Measurements from ENCODE around the gene HDAC8. TPM values are rescaled to one million over a fixed set of nuclear protein-coding genes. Genes with fewer than 3 reads are reported as not detected.

HDAC8 gene
- total RNA-seq, 4 donors from 2014 or later, result 16.3 to 27.0 (median 20.2) TPM

GRCh38 chrX:72487661-72488060 lies 85.0 kb downstream of the HDAC8 start:
- Histone ChIP-seq H3K9me3 (no peaks in the 10 kb centered on the region), H3K4me3 (no peak overlapping the region), H3K36me3 (no peaks in the 10 kb centered on the region), H3K27me3 (no peaks in the 10 kb centered on the region), H3K27ac (no peak overlapping the region), H3K4me1 (no peaks in the 10 kb centered on the region)
- TF ChIP-seq POLR2AphosphoS5 (IDR thresholded peaks at IDR 0.05), result no peak
- no peak for TF ChIP-seq POLR2A (IDR thresholded peaks at IDR 0.05)
- TF ChIP-seq, protein P1, sequence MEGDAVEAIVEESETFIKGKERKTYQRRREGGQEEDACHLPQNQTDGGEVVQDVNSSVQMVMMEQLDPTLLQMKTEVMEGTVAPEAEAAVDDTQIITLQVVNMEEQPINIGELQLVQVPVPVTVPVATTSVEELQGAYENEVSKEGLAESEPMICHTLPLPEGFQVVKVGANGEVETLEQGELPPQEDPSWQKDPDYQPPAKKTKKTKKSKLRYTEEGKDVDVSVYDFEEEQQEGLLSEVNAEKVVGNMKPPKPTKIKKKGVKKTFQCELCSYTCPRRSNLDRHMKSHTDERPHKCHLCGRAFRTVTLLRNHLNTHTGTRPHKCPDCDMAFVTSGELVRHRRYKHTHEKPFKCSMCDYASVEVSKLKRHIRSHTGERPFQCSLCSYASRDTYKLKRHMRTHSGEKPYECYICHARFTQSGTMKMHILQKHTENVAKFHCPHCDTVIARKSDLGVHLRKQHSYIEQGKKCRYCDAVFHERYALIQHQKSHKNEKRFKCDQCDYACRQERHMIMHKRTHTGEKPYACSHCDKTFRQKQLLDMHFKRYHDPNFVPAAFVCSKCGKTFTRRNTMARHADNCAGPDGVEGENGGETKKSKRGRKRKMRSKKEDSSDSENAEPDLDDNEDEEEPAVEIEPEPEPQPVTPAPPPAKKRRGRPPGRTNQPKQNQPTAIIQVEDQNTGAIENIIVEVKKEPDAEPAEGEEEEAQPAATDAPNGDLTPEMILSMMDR (IDR thresholded peaks at IDR 0.05), result no peak
- no peak for TF ChIP-seq EP300 (IDR thresholded peaks at IDR 0.05)
- WGBS, result 67% methylated on average over 1 of the region's 1 CpG
- DNase-seq (ENCODE audit: low spot score in 2 of 2), result no peak

DNA sequence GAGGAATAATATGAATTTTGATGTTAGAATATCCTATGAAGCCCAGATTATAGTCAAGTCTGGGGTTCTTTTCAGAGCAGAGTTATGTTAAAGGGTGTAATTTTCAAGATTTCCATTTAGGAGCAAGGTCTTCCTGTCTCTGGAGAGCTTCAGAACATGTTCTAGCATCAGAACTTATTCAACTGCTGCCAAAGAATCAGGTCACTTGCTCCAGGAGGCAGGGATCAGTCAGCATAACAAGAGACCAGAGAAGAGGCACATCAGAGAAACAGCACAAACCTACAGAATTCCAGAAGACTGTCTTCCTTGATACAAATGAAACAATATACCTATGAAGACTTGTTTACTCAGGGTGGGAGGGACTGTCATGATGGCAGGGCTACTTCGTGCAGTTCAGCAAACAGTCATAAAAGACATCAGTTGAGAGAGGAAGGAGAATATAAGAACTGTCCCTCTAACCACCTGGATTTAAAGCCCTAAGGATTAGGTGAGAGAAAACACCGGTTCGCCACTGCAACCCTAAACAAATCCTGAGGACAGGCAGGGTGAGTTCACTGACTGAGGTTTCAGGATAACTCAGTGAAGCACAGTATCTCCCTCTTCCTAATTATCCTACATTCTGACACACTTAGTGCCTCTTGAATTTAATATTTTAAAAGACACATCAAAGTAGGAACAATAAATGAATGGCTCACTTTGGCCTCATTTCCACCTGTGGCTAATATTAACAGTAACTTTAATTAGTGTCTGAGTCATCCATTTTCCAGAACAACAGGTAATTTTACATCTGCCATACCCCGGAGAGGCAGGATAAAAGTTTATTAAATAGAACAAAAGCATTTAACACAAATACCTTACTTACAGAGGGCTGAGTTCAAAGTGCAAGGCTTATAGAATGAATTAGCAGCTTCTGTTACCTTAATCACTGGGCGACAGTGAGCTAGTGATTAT lies 93.0 kb downstream of the HDAC8 start:
- 74% methylated on average over 5 of the region's 5 CpGs for WGBS
- no peak for DNase-seq (ENCODE audit: low spot score in 2 of 2)
- no peak overlapping the region for H3K4me3 ChIP-seq
- H3K27ac ChIP-seq, result no peak overlapping the region
- H3K9me3 ChIP-seq, result no peaks in the 10 kb centered on the region
- no peaks in the 10 kb centered on the region for H3K27me3 ChIP-seq
- no peak for TF ChIP-seq POLR2AphosphoS5 (IDR thresholded peaks at IDR 0.05)
- no peak for TF ChIP-seq EP300 (IDR thresholded peaks at IDR 0.05)
- H3K36me3 ChIP-seq, result no peaks in the 10 kb centered on the region
- no peaks in the 10 kb centered on the region for H3K4me1 ChIP-seq

- no peak overlapping the region for H3K4me3 ChIP-seq
- H3K4me1 ChIP-seq, result no peaks in the 10 kb centered on the region
- TF ChIP-seq POLR2AphosphoS5 (IDR thresholded peaks at IDR 0.05) (no peak), POLR2A (IDR thresholded peaks at IDR 0.05) (no peak), EP300 (IDR thresholded peaks at IDR 0.05) (no peak)
- TF ChIP-seq, protein P1 (IDR thresholded peaks at IDR 0.05), result no peak
- no peak for DNase-seq (ENCODE audit: low spot score in 2 of 2)
- no peaks in the 10 kb centered on the region for H3K27me3 ChIP-seq
- 85% methylated on average over 9 of the region's 9 CpGs for WGBS
- H3K36me3 ChIP-seq, result no peaks in the 10 kb centered on the region
- H3K27ac ChIP-seq, result no peak overlapping the region
- no peaks in the 10 kb centered on the region for H3K9me3 ChIP-seq
These were observed 93.8 kb downstream of the HDAC8 start for GRCh38 chrX:72478853-72479252.

DNA sequence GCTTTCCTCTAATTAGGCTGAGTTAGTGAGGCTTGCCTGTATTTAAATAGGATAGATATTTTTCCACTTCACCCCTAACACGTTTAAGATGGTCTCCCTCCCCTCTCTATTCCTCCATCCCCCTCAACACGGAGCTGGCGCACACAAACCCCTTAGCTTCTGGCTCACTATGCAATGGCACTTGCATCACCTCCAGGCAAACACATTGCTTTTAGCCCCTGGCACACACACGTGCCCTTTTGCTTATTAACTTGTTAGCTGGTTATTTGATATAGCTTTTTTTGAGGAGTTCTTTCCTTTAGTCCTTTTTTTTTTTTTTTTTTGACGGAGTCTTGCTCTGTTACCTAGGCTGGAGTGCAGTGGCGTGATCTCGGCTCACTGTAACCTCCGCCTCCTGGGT lies 94.3 kb downstream of the HDAC8 start:
- no peaks in the 10 kb centered on the region for H3K36me3 ChIP-seq
- no peaks in the 10 kb centered on the region for H3K9me3 ChIP-seq
- no peak overlapping the region for H3K27ac ChIP-seq
- H3K4me1 ChIP-seq, result no peaks in the 10 kb centered on the region
- H3K4me3 ChIP-seq, result no peak overlapping the region
- H3K27me3 ChIP-seq, result no peaks in the 10 kb centered on the region
- TF ChIP-seq POLR2A (IDR thresholded peaks at IDR 0.05) (no peak), EP300 (IDR thresholded peaks at IDR 0.05) (no peak), POLR2AphosphoS5 (IDR thresholded peaks at IDR 0.05) (no peak)
- TF ChIP-seq, protein P1 (IDR thresholded peaks at IDR 0.05), result no peak
- WGBS, result 67% methylated on average over 8 of the region's 8 CpGs
- DNase-seq (ENCODE audit: low spot score in 2 of 2), result no peak

DNA sequence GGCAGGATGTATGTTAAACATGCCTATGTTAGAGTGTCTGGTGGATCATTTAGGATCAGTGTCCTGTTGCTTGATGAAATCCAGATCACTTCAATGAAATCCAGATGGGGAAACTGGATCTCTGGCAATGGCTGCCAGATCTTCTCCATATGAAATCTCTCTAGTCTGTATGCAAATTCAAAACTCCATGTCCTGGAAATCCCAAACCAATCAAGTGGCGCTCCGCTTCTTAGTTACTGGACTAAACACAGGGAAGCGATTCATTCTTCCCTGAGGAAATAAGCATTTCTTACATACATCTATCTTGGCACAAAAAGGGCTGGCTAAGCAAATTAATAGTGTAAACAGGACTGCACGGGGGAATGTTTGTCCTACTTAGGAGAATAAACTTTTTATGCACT lies 94.9 kb downstream of the HDAC8 start:
- Histone ChIP-seq H3K9me3 (no peaks in the 10 kb centered on the region), H3K4me3 (no peak overlapping the region), H3K27me3 (no peaks in the 10 kb centered on the region), H3K36me3 (no peaks in the 10 kb centered on the region), H3K27ac (no peak overlapping the region), H3K4me1 (no peaks in the 10 kb centered on the region)
- DNase-seq (ENCODE audit: low spot score in 2 of 2), result no peak
- no peak for TF ChIP-seq POLR2AphosphoS5 (IDR thresholded peaks at IDR 0.05)
- TF ChIP-seq EP300 (IDR thresholded peaks at IDR 0.05), result no peak
- no peak for TF ChIP-seq POLR2A (IDR thresholded peaks at IDR 0.05)
- TF ChIP-seq, protein P1 (IDR thresholded peaks at IDR 0.05), result no peak
- WGBS, result 54% methylated on average over 4 of the region's 4 CpGs

Data from suprapubic skin (tissue), 4 donors.